Endometrial microvascular endothelial cells (primary cell): ENCODE data around the gene SLC22A4. TPM values are rescaled to one million over a fixed set of nuclear protein-coding genes. Genes with fewer than 3 reads are reported as not detected.

Source experiments
- in situ Hi-C: cut with HindIII; loops from 2 replicates; pipeline ENCODE4 v1.10.0; 2017; ENCODE audit warnings: low sequenced_read_pairs, low pct_unique_long_range_greater_than_20kb; ENCODE audit errors: inconsistent ontology term
- total RNA-seq: library from RNA; depleted of rRNA; stranded (reverse); fragments of >200 nt; gene quantifications from one replicate; pipeline ENCODE4 v1.2.3, GENCODE V29; 2015; ENCODE audit errors: inconsistent ontology term

The SLC22A4 gene
- total RNA-seq, 1 donor from 2014 or later = 8.5 TPM

- in situ Hi-C loops = no loop called here
Observed at GRCh38 chr5:132295505-132296411, 1.6 kb downstream of the SLC22A4 start.

GRCh38 chr5:132296412-132297016 is 2.3 kb downstream of the SLC22A4 start:
- in situ Hi-C loops = no loop called here

DNA sequence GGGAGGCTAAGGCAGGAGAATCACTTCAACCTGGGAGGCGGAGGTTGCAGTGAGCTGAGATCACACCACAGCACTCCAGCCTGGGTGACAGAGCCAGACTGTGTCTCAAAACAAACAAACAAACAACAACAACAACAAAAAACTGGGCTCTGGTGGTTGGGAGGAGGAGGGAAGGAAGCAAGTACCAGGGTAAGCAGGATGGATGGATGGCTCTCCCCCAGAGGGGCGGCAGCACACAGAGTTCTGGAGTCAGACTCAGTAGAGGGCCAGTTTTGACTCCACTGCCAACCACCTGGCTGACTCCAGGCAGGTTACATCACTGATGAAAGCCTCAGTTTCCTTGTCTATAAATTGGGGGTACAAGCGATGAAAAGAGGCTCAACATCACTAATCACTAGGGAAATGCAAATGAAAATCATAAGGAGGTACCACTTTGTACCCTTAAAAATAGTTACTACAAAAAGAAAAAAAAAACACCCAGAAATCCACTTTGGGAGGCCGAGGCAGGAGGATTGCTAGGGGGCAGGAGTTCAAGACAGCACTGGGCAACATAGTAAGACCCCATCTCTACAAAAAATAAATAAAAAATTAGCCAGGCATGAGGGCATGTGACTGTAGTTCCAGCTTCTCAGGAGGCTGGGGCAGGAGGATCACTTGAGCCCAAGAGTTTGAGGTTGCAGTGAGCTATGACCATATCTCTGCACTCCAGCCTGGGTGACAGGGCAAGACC is 3.2 kb downstream of the SLC22A4 start:
- in situ Hi-C loops = no loop called here

GRCh38 chr5:132298298-132299212 is 4.4 kb downstream of the SLC22A4 start:
- in situ Hi-C loops = no loop called here

- in situ Hi-C loops = no loop called here
Observed at GRCh38 chr5:132299917-132300316, 5.7 kb downstream of the SLC22A4 start.

- in situ Hi-C loops = no loop called here
Observed at GRCh38 chr5:132300577-132301343, 6.6 kb downstream of the SLC22A4 start.

- in situ Hi-C loops = no loop called here
Observed at GRCh38 chr5:132301344-132302271, 7.4 kb downstream of the SLC22A4 start.

DNA sequence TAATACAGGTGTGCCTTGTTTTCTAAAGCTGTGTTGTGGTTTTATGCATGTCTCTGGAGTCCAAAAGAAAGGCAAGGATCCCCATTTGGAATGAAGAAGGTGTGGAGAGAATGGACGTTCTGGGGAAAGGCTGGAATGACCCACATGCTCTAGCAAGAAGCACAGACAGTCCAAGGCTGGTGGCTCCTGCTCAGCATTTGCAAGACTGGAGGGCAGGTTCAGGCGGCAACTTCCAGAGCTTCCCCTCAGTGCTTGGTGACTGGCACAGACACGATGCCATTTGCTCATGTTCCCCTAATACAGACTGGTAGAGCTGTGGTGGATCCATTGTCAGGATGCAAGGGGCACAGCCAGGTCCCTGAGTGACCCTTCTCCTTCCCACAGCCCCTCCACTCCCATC is 8.2 kb downstream of the SLC22A4 start:
- in situ Hi-C loops = no loop called here

- in situ Hi-C loops = no loop called here
Observed at GRCh38 chr5:132303589-132303988, 9.4 kb downstream of the SLC22A4 start.

GRCh38 chr5:132305420-132305819 is 11.2 kb downstream of the SLC22A4 start:
- in situ Hi-C loops = no loop called here

- in situ Hi-C loops = no loop called here
Observed at GRCh38 chr5:132308701-132309100, 14.5 kb downstream of the SLC22A4 start.

- in situ Hi-C loops = no loop called here
Observed at GRCh38 chr5:132309679-132310078, 15.5 kb downstream of the SLC22A4 start.

DNA sequence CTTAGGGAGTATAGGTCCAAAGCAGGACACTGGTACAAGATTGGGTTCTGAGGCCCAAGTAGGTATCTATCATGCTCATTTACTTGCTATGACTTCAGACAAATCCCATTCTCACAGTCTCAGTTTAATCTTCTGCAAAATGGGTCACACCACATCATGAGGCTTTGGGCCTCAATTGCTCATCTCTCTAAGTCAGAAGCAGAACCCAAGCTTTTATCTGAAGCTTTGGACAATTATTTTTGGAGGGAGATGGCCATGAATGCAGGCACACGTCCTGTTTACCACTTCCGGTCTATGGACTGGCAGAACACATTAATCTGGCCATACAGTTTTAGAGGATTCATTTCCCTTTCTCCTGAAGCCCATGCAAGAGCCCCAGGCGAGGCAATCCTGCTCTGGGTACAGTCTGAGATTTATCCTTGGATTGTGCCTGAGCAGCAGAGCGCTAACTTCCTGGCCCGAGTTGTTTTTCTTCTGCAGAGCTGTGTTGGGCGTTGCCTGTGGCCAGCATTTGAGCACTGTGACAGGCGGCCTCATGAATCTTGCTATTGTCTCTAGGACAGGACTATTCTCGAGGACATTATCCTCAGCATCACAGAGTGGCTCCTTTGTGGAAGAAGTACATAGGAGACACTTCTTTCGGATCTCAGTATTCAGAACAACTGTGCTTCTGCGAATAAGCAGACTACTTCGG is 16.1 kb downstream of the SLC22A4 start:
- in situ Hi-C loops = no loop called here

- in situ Hi-C loops = no loop called here
Observed at GRCh38 chr5:132313366-132313765, 19.2 kb downstream of the SLC22A4 start.

- in situ Hi-C loops = no loop called here
Observed at GRCh38 chr5:132313961-132314432, 19.8 kb downstream of the SLC22A4 start.

DNA sequence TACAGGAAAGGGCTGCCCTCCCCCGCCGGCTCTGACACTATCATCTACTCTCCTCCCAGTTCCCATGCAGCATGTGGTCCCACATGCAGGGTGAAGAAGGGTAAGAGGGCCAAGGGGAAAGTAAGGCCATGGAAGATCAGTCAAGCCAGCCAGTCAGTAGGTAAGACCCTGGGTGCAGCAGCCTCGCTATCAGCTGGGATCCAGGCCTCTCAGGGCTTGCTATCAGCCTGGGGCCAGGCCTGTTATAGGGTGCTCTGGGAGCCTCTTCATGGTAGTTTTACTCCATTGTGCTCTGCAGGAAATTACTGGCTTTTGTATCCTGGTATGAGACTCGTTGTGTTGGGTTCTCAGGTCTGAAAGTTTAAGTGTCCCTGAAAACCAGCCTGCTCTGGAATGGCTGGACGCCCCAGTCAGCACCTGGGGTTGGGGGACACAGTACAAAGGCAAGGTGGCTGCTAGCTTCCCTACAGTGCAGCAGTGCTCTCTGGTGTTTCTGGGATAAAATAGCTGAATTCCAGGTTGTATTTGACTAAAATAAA is 21.4 kb downstream of the SLC22A4 start:
- in situ Hi-C loops = no loop called here
